ENCODE results near the gene OR4C6.

GRCh38 chr11:55697817-55698216 is 35.8 kb downstream of the OR4C6 start:
- TF ChIP-seq, protein P1, sequence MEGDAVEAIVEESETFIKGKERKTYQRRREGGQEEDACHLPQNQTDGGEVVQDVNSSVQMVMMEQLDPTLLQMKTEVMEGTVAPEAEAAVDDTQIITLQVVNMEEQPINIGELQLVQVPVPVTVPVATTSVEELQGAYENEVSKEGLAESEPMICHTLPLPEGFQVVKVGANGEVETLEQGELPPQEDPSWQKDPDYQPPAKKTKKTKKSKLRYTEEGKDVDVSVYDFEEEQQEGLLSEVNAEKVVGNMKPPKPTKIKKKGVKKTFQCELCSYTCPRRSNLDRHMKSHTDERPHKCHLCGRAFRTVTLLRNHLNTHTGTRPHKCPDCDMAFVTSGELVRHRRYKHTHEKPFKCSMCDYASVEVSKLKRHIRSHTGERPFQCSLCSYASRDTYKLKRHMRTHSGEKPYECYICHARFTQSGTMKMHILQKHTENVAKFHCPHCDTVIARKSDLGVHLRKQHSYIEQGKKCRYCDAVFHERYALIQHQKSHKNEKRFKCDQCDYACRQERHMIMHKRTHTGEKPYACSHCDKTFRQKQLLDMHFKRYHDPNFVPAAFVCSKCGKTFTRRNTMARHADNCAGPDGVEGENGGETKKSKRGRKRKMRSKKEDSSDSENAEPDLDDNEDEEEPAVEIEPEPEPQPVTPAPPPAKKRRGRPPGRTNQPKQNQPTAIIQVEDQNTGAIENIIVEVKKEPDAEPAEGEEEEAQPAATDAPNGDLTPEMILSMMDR (IDR thresholded peaks at IDR 0.05) = no peak
- no peak for TF ChIP-seq POLR2A (IDR thresholded peaks at IDR 0.05)

Measured in heart left ventricle (tissue), 13 donors.